Activated naive CD8-positive, alpha-beta T cell (primary cell): ENCODE results near the gene MIB2.

Experiments
- H3K27ac Mint-ChIP-seq: one replicate; pipeline ENCODE4 v1.8.0; 2021; ENCODE audit warnings: mixed read lengths
- H3K27me3 Mint-ChIP-seq: one replicate; pipeline ENCODE4 v1.8.0; 2021; ENCODE audit warnings: mixed read lengths
- H3K36me3 Mint-ChIP-seq: one replicate; pipeline ENCODE4 v1.8.0; 2021; ENCODE audit warnings: mixed read lengths
- H3K4me1 Mint-ChIP-seq: one replicate; pipeline ENCODE4 v1.8.0; 2021; ENCODE audit warnings: low read depth, mixed read lengths
- H3K4me3 Mint-ChIP-seq: one replicate; pipeline ENCODE4 v1.8.0; 2021; ENCODE audit warnings: mild to moderate bottlenecking, mixed read lengths
- H3K9me3 Mint-ChIP-seq: one replicate; pipeline ENCODE4 v1.8.0; 2021; ENCODE audit warnings: low read depth, mixed read lengths

Gene MIB2

DNA sequence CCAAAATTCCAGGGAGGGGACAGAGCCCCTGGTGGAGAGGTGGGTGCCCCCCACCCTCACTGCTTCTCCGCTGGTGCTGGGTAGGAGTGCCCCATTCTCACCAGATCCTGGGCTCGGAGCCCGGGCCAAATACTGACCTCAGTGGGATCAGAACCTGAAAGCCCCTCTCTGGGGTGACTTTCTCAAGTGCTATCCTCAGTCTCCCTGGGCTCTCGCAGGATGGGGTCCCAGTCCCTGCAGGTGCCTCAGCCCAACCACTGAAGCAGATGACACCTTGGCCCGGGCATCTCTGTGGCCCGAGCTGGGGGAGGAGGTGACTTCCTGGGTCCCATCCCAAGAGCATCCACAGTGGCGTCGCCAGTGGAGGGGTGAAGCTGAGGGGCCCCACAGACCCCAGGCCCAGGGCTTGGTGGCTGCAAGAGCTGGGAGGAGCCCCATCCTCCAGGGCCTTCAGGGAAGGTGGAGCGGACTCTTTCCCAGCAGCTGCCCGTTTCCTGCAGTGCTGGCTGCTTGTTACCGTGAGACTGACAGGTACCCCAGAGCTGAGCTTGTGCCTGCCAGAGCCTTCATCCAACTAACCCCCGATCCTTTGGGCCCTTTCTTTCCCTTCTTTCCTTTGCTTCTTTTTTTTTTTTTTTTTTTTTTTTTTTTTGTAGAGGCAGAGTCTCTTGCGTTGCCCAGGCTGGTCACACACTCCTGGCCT, 11.5 kb upstream of the MIB2 start:
- Mint-ChIP-seq H3K4me3 (no peak overlapping the region), H3K27ac (no peak overlapping the region), H3K36me3 (no peaks in the 10 kb centered on the region), H3K27me3 (no peaks in the 10 kb centered on the region), H3K4me1 (peaks cover 14% of the 10 kb centered on the region), H3K9me3 (no peaks in the 10 kb centered on the region)

- no peak overlapping the region for H3K27ac Mint-ChIP-seq
- no peaks in the 10 kb centered on the region for H3K36me3 Mint-ChIP-seq
- H3K9me3 Mint-ChIP-seq, result no peaks in the 10 kb centered on the region
- H3K4me3 Mint-ChIP-seq, result no peak overlapping the region
- H3K27me3 Mint-ChIP-seq, result no peaks in the 10 kb centered on the region
- H3K4me1 Mint-ChIP-seq, result peaks cover 11% of the 10 kb centered on the region
Measured at GRCh38 chr1:1604374-1605033, 10.8 kb upstream of the MIB2 start.

DNA sequence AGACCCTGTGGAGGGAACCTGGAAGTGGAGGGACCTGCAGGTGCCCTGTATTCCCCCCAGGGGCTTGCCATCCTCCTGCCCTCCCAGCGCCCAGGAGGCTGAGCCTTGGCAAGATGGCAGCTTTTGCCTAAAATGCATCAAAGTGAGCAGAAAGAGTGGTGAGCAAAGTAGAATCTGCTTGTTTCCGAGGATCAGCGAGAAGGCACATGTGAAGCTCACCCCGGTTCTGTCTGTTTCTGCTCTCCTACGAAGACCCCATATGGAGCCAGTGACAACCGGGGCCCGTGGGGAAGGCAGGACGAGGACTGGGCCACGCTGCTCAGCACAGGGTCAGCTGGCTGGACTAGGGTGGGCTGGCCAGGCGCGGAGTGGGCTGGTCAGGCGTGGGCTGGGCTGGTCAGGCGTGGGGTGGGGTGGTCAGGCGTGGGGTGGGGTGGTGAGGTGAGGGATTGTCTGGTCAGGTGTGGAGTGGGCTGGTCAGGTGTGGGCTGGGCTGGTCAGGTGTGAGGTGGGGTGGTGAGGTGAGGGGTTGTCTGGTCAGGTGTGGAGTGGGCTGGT, 10.2 kb upstream of the MIB2 start:
- H3K9me3 Mint-ChIP-seq, result no peaks in the 10 kb centered on the region
- H3K27ac Mint-ChIP-seq, result peak overlapping the region; percentile 16
- no peak overlapping the region for H3K4me3 Mint-ChIP-seq
- H3K4me1 Mint-ChIP-seq, result peaks cover 11% of the 10 kb centered on the region
- H3K36me3 Mint-ChIP-seq, result no peaks in the 10 kb centered on the region
- H3K27me3 Mint-ChIP-seq, result no peaks in the 10 kb centered on the region

DNA sequence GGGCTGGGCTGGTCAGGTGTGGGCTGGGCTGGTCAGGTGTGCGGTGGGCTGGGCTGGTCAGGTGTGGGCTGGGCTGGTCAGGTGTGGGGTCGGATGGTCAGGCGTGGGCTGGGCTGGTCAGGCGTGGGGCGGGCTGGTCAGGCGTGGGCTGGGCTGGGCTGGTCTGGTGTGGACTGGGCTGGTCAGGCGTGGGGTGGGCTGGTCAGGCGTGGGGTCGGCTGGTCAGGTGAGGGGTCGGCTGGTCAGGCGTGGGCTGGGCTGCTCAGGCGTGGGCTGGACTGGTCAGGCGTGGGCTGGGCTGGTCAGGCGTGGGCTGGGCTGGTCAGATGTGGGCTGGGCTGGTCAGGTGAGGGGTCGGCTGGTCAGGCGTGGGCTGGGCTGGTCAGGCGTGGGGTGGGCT, 9.6 kb upstream of the MIB2 start:
- no peaks in the 10 kb centered on the region for H3K36me3 Mint-ChIP-seq

GRCh38 chr1:1606232-1606631, 9.1 kb upstream of the MIB2 start:
- Mint-ChIP-seq H3K4me3 (no peak overlapping the region), H3K27ac (no peak overlapping the region), H3K9me3 (no peaks in the 10 kb centered on the region), H3K27me3 (no peaks in the 10 kb centered on the region), H3K36me3 (no peaks in the 10 kb centered on the region), H3K4me1 (peaks cover 13% of the 10 kb centered on the region)

More for the DNA sequence above, 9.6 kb upstream of the MIB2 start:
- no peak overlapping the region for H3K4me3 Mint-ChIP-seq
- H3K27ac Mint-ChIP-seq, result no peak overlapping the region
- peaks cover 11% of the 10 kb centered on the region for H3K4me1 Mint-ChIP-seq
- H3K27me3 Mint-ChIP-seq, result no peaks in the 10 kb centered on the region
- no peaks in the 10 kb centered on the region for H3K9me3 Mint-ChIP-seq

GRCh38 chr1:1609822-1610485, 5.3 kb upstream of the MIB2 start:
- Mint-ChIP-seq H3K36me3 (no peaks in the 10 kb centered on the region), H3K4me1 (peaks cover 31% of the 10 kb centered on the region), H3K27me3 (no peaks in the 10 kb centered on the region), H3K4me3 (no peak overlapping the region), H3K9me3 (no peaks in the 10 kb centered on the region), H3K27ac (no peak overlapping the region)

- Mint-ChIP-seq H3K4me1 (peaks cover 33% of the 10 kb centered on the region), H3K27me3 (no peaks in the 10 kb centered on the region), H3K9me3 (no peaks in the 10 kb centered on the region), H3K4me3 (no peak overlapping the region), H3K36me3 (no peaks in the 10 kb centered on the region), H3K27ac (peak overlapping the region; percentile 46)
Measured at GRCh38 chr1:1610796-1611195, 4.5 kb upstream of the MIB2 start.

GRCh38 chr1:1612104-1612400, 3.2 kb upstream of the MIB2 start:
- H3K36me3 Mint-ChIP-seq, result no peaks in the 10 kb centered on the region
- peaks cover 30% of the 10 kb centered on the region for H3K4me1 Mint-ChIP-seq
- H3K4me3 Mint-ChIP-seq, result no peak overlapping the region
- peak overlapping the region; percentile 34 for H3K27ac Mint-ChIP-seq
- no peaks in the 10 kb centered on the region for H3K27me3 Mint-ChIP-seq
- no peaks in the 10 kb centered on the region for H3K9me3 Mint-ChIP-seq

GRCh38 chr1:1613509-1614082, 1.7 kb upstream of the MIB2 start:
- peaks cover 29% of the 10 kb centered on the region for H3K4me1 Mint-ChIP-seq
- peak overlapping the region; percentile 99 for H3K27ac Mint-ChIP-seq
- peak overlapping the region; percentile 93 for H3K4me3 Mint-ChIP-seq
- H3K36me3 Mint-ChIP-seq, result no peaks in the 10 kb centered on the region
- no peaks in the 10 kb centered on the region for H3K9me3 Mint-ChIP-seq
- H3K27me3 Mint-ChIP-seq, result no peaks in the 10 kb centered on the region

DNA sequence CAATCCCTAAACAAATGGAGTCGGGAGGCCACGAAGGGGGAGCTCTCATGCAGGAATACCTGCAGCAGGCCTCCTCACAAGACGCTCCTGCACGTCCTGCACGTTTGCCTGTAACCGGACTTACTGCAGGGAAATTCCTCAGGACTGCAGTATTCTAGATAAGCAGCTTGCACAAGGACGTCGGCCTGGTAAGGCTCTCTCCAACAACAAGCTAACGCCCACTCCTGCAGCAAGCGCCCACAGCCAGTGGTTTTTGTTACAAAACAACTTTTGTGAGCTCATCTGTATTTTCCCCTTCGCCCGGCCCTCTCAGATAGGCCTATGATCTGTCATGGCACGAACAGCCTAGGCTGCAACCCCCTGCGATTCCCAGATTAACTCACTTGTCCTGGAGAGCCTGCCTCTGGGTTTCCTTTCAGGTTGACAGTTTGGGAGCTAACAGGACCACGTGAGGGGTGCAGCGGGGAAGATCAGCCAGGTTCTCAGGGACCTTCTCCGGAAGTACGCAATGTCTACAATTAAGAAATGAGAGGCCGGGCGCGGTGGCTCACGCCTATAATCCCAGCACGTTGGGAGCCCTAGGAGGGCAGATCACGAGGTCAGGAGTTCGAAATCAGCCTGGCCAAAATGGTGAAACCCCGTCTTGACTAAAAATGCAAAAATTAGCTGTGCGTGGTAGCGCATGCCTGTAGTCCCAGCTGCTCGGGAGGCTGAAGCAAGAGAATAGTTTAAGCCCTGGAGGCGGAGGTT, 921 bp upstream of the MIB2 start:
- H3K36me3 Mint-ChIP-seq, result no peaks in the 10 kb centered on the region
- H3K4me3 Mint-ChIP-seq, result peak overlapping the region; percentile 93
- H3K4me1 Mint-ChIP-seq, result peaks cover 29% of the 10 kb centered on the region
- H3K9me3 Mint-ChIP-seq, result no peaks in the 10 kb centered on the region
- peak overlapping the region; percentile 99 for H3K27ac Mint-ChIP-seq
- no peaks in the 10 kb centered on the region for H3K27me3 Mint-ChIP-seq

GRCh38 chr1:1614954-1615255, 395 bp upstream of the MIB2 start:
- no peaks in the 10 kb centered on the region for H3K36me3 Mint-ChIP-seq
- H3K9me3 Mint-ChIP-seq, result no peaks in the 10 kb centered on the region
- no peaks in the 10 kb centered on the region for H3K27me3 Mint-ChIP-seq
- H3K4me1 Mint-ChIP-seq, result peaks cover 29% of the 10 kb centered on the region
- H3K27ac Mint-ChIP-seq, result peak overlapping the region; percentile 99
- peak overlapping the region; percentile 93 for H3K4me3 Mint-ChIP-seq

GRCh38 chr1:1616045-1616790, 918 bp downstream of the MIB2 start:
- H3K9me3 Mint-ChIP-seq, result no peaks in the 10 kb centered on the region
- H3K27ac Mint-ChIP-seq, result peak overlapping the region; percentile 75
- H3K4me3 Mint-ChIP-seq, result peak overlapping the region; percentile 84
- H3K36me3 Mint-ChIP-seq, result no peaks in the 10 kb centered on the region
- no peaks in the 10 kb centered on the region for H3K27me3 Mint-ChIP-seq
- peaks cover 28% of the 10 kb centered on the region for H3K4me1 Mint-ChIP-seq

DNA sequence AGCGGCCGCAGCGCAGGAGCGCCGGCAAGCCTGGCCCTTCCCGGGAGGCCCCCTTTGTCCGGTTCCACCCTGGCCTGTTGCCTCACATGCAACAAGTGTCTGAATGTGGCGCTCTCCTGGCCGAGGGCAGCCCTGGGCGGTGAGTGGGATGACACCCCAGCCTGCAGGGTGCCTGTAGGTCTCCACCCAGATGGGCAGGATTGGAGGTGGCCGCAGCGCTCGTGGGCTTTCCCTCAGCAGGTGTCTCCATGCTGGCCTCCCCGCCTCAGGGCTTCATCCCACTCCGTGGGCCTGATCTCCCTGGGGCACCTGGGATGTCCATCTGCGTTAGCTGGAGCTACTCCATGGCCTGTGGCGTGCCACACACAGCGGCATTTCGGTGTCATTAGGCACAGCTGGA, 1.5 kb downstream of the MIB2 start:
- H3K4me3 Mint-ChIP-seq, result peak overlapping the region; percentile 84
- no peaks in the 10 kb centered on the region for H3K9me3 Mint-ChIP-seq
- no peaks in the 10 kb centered on the region for H3K36me3 Mint-ChIP-seq
- no peak overlapping the region for H3K27ac Mint-ChIP-seq
- peaks cover 28% of the 10 kb centered on the region for H3K4me1 Mint-ChIP-seq
- no peaks in the 10 kb centered on the region for H3K27me3 Mint-ChIP-seq

DNA sequence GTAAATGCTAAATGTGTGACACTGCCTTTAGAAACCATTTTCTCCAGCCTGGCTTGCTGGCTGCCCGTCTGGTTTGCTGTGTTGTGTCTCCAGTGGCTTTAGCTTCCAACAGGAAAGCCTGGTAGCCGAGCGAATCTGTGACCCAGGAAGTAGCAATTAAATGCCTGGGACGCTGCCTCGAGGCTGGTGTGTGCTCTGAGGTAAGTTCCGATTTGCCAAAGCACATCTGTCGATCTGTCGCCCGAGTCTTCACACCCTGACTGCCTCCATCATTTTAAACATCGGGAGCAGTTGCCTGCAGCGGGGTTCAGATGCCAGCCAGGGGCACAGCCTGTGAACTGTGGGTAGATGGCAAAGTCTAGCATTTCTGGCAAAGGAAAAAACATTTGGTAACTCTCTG, 2.2 kb downstream of the MIB2 start:
- H3K27ac Mint-ChIP-seq, result no peak overlapping the region
- peaks cover 26% of the 10 kb centered on the region for H3K4me1 Mint-ChIP-seq
- no peaks in the 10 kb centered on the region for H3K9me3 Mint-ChIP-seq
- no peaks in the 10 kb centered on the region for H3K36me3 Mint-ChIP-seq
- H3K4me3 Mint-ChIP-seq, result peak overlapping the region; percentile 84
- no peaks in the 10 kb centered on the region for H3K27me3 Mint-ChIP-seq
